ENCODE measurements around the gene TKTL1.

DNA sequence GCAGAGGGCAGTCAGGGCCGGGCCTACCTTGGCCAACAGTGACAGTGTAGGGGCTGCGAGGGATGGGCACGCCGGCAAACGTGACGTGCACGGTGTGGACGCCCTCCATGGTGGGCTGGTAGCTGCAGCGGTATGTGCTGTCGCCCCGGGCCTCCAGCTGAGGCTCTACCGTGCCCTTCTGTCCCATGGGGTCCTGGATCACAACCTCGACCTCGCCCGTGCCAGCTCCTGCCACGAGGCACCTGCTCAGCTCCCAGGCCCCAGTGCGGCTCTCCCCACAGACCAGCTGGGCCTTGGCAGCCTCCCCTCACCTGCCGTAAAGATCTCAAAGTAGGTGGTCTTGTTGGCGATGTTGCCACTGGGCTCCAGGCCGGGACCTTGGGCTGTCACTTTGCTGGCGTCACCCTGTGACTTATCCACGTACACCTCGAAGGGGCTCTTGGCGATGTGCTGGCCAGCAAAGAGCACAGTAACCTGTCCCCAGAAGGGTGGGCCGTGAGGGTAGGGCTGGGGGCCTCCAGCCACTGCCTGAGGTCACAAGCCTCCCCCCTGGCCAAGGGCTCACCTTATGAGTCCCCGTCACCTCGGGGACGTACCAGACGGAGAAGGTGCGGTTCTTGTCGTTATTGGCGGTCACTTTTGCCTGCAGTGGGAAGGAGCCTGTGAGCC is 70.5 kb downstream of the TKTL1 start:
- TF ChIP-seq POLR2AphosphoS5 (IDR thresholded peaks at IDR 0.05; ENCODE audit: low read depth, low read length) (no peak), POLR2A (IDR thresholded peaks at IDR 0.05; ENCODE audit: low read depth, low read length) (no peak), TAF1 (IDR thresholded peaks at IDR 0.05; ENCODE audit: borderline replicate concordance, low read depth, low read length) (no peak)
